Smooth muscle cell (in vitro differentiated cells): ENCODE results near the gene ARID1A. TPM values are rescaled to one million over a fixed set of nuclear protein-coding genes. Genes with fewer than 3 reads are reported as not detected.

ENCODE experiments used
- DNase-seq: peaks from one replicate; lab custom pipeline; 2025; ENCODE audit not compliant: unreplicated experiment; lab: John Stamatoyannopoulos, UW
- H2AFZ ChIP-seq: fragments of 200-600 bp; sonication (generic); 2 replicates; pipeline ENCODE4 v1.6.0; 2016; ENCODE audit warnings: antibody characterized with exemption, low read depth, mild to moderate bottlenecking
- H3F3A ChIP-seq: fragments of 200-600 bp; sonication (generic); 2 replicates; pipeline ENCODE4 v1.6.0; 2017; ENCODE audit warnings: antibody characterized with exemption, low read depth
- H3K27ac ChIP-seq: fragments of 200-600 bp; sonication (generic); 2 replicates; pipeline ENCODE4 v1.5.1; 2016; ENCODE audit warnings: low read depth, mild to moderate bottlenecking
- H3K27me3 ChIP-seq: fragments of 200-600 bp; sonication (generic); 2 replicates; pipeline ENCODE4 v1.6.1; 2016; ENCODE audit warnings: low read depth, mild to moderate bottlenecking
- H3K36me3 ChIP-seq: fragments of 200-600 bp; sonication (generic); 2 replicates; pipeline ENCODE4 v1.5.1; 2016; ENCODE audit warnings: low read depth
- H3K4me1 ChIP-seq: fragments of 200-600 bp; sonication (generic); 2 replicates; pipeline ENCODE4 v1.5.1; 2016; ENCODE audit warnings: low read depth
- H3K4me2 ChIP-seq: fragments of 200-600 bp; sonication (generic); 2 replicates; pipeline ENCODE4 v1.6.0; 2016; ENCODE audit warnings: mild to moderate bottlenecking
- H3K4me3 ChIP-seq: fragments of 200-600 bp; sonication (generic); 2 replicates; pipeline ENCODE4 v1.5.1; 2016; ENCODE audit warnings: mild to moderate bottlenecking
- H3K79me2 ChIP-seq: fragments of 200-600 bp; sonication (generic); 2 replicates; pipeline ENCODE4 v1.6.0; 2016; ENCODE audit warnings: low read depth, mild to moderate bottlenecking
- H3K9ac ChIP-seq: fragments of 200-600 bp; sonication (generic); 2 replicates; pipeline ENCODE4 v1.6.0; 2016; ENCODE audit warnings: low read depth
- H3K9me3 ChIP-seq: fragments of 200-600 bp; sonication (generic); replicated peaks from 2 replicates; pipeline ENCODE4 v1.5.1; 2016; ENCODE audit warnings: low read depth
- H4K20me1 ChIP-seq: fragments of 200-600 bp; sonication (generic); 2 replicates; pipeline ENCODE4 v1.6.0; 2016; ENCODE audit warnings: low read depth
- WGBS: methylation state at CpG from one replicate; pipeline ENCODE4 v1.1.7; 2016; ENCODE audit warnings: low lambda C conversion rate; 5-methylcytosine and 5-hydroxymethylcytosine counted together
- polyA plus RNA-seq: library from polyadenylated mRNA; unstranded; fragments of >200 nt; fragmentation: Nextera tagmentation; extraction: Ambion mirVana; gene quantifications from 2 replicates; pipeline ENCODE4 v1.2.1, GENCODE V29; 2016
- total RNA-seq: library from RNA; depleted of rRNA; stranded (reverse); fragments of >200 nt; gene quantifications from 2 replicates; pipeline ENCODE4 v1.2.3, GENCODE V29; 2014
- TF ChIP-seq, protein P1 (sequence below): fragments of 200-600 bp; sonication (generic); IDR thresholded peaks from 2 replicates; pipeline ENCODE4 v1.5.1; 2017; ENCODE audit warnings: borderline replicate concordance, mild to moderate bottlenecking, antibody characterized with exemption; ENCODE audit not compliant: insufficient read depth, poor library complexity, severe bottlenecking

Gene ARID1A
- total and polyA plus RNA-seq, 2 experiments from 2014 or later = 17.5 to 33.1 TPM

DNA sequence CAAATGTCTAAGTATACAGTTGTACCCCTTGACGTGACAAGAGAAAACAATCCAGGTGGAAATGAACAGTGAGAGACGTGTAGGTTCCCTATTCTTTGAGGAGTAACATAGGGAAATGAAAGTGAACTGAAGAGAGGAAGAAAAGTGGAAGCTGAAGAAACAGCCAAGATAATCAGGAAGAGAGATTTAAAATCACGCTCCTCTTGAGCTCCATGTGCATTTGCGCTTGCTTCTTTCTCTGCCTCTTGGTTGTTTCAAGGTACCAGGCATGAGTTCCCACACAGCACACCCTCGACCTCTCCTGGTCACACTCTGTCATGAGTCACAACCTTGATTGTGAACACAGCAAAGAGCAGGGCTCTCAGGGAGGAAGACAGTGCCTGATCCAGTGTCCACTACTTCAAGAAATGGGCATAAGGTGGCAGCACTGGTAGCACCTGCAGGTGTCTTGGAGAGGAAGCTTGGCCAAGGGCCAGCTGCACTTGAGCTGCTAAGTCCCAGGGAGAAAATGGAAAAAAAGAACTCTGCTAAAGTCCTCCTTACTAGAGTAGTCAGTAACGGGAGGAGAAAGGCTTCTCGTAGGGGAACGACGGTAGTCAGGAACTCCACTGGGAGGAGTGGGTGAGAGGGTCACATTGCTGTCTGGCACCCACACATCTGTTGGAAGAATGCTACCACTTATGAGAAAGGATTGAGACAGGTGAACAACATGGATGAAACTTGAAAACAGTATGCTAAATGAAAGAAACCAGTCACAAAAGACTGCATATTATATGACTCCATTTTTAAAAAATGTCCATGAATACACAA, 18.3 kb upstream of the ARID1A start:
- Histone ChIP-seq H3K9me3 (no peaks in the 10 kb centered on the region), H3K4me2 (peak overlapping the region; percentile 50), H2AFZ (peak overlapping the region; percentile 13)

DNA sequence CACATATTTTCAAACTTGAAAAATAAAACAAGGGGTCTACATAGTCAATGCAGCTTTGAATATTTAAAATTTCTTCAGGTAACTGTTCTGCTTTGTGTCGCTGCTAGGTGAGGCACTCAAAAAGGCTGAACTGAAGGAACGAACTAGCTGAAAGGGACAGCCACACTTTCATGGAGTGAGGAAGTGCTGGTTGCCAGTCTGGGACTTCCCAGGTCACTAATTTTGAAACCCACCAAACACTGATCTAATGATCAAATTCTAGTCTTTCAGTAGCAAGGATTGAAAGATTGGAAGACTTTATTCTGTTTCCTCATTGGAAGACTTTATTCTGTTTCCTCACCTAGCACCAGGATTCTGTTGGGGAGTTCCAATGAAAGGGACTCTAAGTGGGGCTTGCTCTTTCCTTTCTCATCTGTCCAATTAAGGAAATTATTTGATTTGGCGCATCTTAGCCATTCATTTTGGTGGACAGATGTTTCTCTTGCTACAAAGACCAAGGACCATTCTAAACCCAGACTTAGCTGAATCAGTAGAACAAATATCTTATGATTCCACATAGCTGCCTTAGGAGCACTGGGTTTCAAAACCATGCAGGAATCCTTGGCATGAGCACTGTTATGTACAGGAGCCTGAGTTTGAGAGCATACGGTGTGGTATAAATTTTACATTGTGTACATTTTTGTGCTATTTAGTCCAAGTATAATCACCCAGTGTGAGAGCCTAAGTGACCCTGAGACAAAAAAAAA, 10.9 kb upstream of the ARID1A start:
- no peak overlapping the region for H3K27ac ChIP-seq
- H3K9ac ChIP-seq = no peak overlapping the region
- H3K4me2 ChIP-seq = no peak overlapping the region
- no peak for DNase-seq
- no peak overlapping the region for H2AFZ ChIP-seq
- TF ChIP-seq, protein P1, sequence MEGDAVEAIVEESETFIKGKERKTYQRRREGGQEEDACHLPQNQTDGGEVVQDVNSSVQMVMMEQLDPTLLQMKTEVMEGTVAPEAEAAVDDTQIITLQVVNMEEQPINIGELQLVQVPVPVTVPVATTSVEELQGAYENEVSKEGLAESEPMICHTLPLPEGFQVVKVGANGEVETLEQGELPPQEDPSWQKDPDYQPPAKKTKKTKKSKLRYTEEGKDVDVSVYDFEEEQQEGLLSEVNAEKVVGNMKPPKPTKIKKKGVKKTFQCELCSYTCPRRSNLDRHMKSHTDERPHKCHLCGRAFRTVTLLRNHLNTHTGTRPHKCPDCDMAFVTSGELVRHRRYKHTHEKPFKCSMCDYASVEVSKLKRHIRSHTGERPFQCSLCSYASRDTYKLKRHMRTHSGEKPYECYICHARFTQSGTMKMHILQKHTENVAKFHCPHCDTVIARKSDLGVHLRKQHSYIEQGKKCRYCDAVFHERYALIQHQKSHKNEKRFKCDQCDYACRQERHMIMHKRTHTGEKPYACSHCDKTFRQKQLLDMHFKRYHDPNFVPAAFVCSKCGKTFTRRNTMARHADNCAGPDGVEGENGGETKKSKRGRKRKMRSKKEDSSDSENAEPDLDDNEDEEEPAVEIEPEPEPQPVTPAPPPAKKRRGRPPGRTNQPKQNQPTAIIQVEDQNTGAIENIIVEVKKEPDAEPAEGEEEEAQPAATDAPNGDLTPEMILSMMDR = no peak
- no peaks in the 10 kb centered on the region for H3K36me3 ChIP-seq
- no peaks in the 10 kb centered on the region for H3K27me3 ChIP-seq
- H3K9me3 ChIP-seq = no peaks in the 10 kb centered on the region
- no peak overlapping the region for H3K4me3 ChIP-seq
- H4K20me1 ChIP-seq = no peaks in the 10 kb centered on the region
- H3K4me1 ChIP-seq = no peaks in the 10 kb centered on the region
- H3F3A ChIP-seq = no peaks in the 10 kb centered on the region
- no peaks in the 10 kb centered on the region for H3K79me2 ChIP-seq
- 84% methylated on average over 4 of the region's 4 CpGs for WGBS

More for the DNA sequence above, 18.3 kb upstream of the ARID1A start:
- Histone ChIP-seq H3K27ac (no peak overlapping the region), H3K4me1 (no peaks in the 10 kb centered on the region), H3K4me3 (no peak overlapping the region), H3F3A (no peaks in the 10 kb centered on the region), H3K27me3 (no peaks in the 10 kb centered on the region), H3K79me2 (no peaks in the 10 kb centered on the region), H4K20me1 (no peaks in the 10 kb centered on the region), H3K36me3 (no peaks in the 10 kb centered on the region), H3K9ac (no peak overlapping the region)
- TF ChIP-seq, protein P1 = peak; percentile 29
- WGBS = 44% methylated on average over 9 of the region's 9 CpGs
- DNase-seq = no peak

DNA sequence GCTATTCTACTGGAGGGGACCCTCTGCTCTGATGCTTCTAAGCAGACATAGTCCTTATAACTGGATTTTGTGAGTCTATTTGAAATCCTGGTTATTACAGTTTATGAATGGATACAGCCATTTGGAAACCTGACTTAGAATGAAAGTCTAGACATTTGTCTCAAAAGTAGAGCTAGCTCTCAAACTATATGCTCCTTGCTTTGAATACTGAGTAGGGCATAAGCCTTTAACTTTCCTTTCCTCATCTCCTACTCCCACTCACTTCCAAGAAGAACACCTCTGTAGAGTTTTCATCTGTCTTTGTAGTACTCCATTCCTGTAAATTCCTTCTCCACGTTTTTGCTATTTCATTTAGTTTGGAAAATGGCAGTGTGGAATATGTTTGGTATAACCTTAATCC, 9.0 kb upstream of the ARID1A start:
- no peaks in the 10 kb centered on the region for H3K9me3 ChIP-seq
- no peak for DNase-seq
- H3K9ac ChIP-seq = no peak overlapping the region
- no peak overlapping the region for H3K4me3 ChIP-seq
- H3K36me3 ChIP-seq = no peaks in the 10 kb centered on the region
- H3K4me1 ChIP-seq = peaks cover 10% of the 10 kb centered on the region
- no peak overlapping the region for H3K27ac ChIP-seq
- TF ChIP-seq, protein P1 = no peak
- WGBS = 40% methylated on average over 1 of the region's 1 CpG
- H3K27me3 ChIP-seq = no peaks in the 10 kb centered on the region
- H3F3A ChIP-seq = peaks cover 5% of the 10 kb centered on the region
- no peaks in the 10 kb centered on the region for H3K79me2 ChIP-seq
- H3K4me2 ChIP-seq = no peak overlapping the region
- no peaks in the 10 kb centered on the region for H4K20me1 ChIP-seq
- no peak overlapping the region for H2AFZ ChIP-seq
